ENCODE data around the gene ZFP91. TPM values are rescaled to one million over a fixed set of nuclear protein-coding genes. Genes with fewer than 3 reads are reported as not detected.

ZFP91 gene
- total RNA-seq, 2 experiments from 2014 or later: 53.5 to 55.2 TPM

GRCh38 chr11:58621586-58622262 is 42.9 kb downstream of the ZFP91 start:
- Mint-ChIP-seq H3K4me1 (peaks cover 8% of the 10 kb centered on the region), H3K36me3 (ENCODE audit: low read depth) (peaks cover 72% of the 10 kb centered on the region), H3K9me3 (no peaks in the 10 kb centered on the region), H3K27me3 (no peaks in the 10 kb centered on the region), H3K4me3 (no peak overlapping the region), H3K27ac (no peak overlapping the region)
- POLR2A ChIA-PET: interaction anchor here (0.6 to 1.3 kb wide), 2 partner anchors 11 to 44 kb away, joined by 3 read pairs; no protein-coding TSS in a partner anchor
- CTCF ChIA-PET: interaction anchor here (1.2 kb wide), 1 partner anchor 8 kb away, joined by 7 read pairs; no protein-coding TSS in a partner anchor
- no peak for DNase-seq

DNA sequence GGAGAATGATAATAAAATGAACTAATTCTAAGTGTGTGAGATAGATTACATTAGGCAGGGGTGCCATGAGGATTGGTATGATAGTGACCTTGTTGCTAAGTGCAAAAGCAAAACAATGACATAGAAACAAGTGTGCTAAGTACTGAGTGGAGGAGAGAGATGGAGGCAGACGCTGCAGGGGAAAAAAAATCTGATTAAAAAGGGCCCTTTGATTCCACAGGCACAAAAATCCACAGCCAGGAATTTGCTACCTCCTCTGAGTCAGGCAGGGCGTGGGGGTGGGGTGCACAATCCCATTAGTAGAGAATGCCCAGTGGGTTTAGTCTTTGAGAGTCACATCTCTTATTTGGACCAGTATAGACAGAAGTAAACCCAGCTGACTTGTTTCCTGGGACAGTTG is 43.5 kb downstream of the ZFP91 start, which contains the start of gene CNTF:
TSS of gene CNTF (plus strand) at position 322 of the 400 bp plus-strand sequence. CDS start 88 bp downstream, outside the sequence.
- Mint-ChIP-seq H3K4me3 (no peak within 1 kb of the TSS), H3K4me1 (peaks cover 12% of the 10 kb centered on the region), H3K27me3 (no peaks in the 10 kb centered on the region), H3K9me3 (no peaks in the 10 kb centered on the region), H3K27ac (no peak within 1 kb of the TSS), H3K36me3 (ENCODE audit: low read depth) (peaks cover 70% of the 10 kb centered on the region)
- ChIA-PET POLR2A (interaction anchor here (1.3 kb wide), 1 partner anchor 45 kb away, joined by 3 read pairs; no protein-coding TSS in a partner anchor), CTCF (no interaction called here)
- DNase-seq: no peak

- H3K27ac Mint-ChIP-seq: no peak overlapping the region
- H3K4me1 Mint-ChIP-seq: peaks cover 10% of the 10 kb centered on the region
- no peaks in the 10 kb centered on the region for H3K27me3 Mint-ChIP-seq
- ChIA-PET POLR2A (no interaction called here), CTCF (no interaction called here)
- no peak overlapping the region for H3K4me3 Mint-ChIP-seq
- peaks cover 48% of the 10 kb centered on the region for H3K36me3 Mint-ChIP-seq (ENCODE audit: low read depth)
- no peak for DNase-seq
- no peaks in the 10 kb centered on the region for H3K9me3 Mint-ChIP-seq
Observed at GRCh38 chr11:58625086-58625485, 46.2 kb downstream of the ZFP91 start.

- H3K36me3 Mint-ChIP-seq (ENCODE audit: low read depth): peaks cover 44% of the 10 kb centered on the region
- ChIA-PET POLR2A (no interaction called here), CTCF (interaction anchor here (1.0 to 1.1 kb wide), 2 partner anchors 8 to 49 kb away, joined by 3 read pairs; no protein-coding TSS in a partner anchor)
- peaks cover 9% of the 10 kb centered on the region for H3K4me1 Mint-ChIP-seq
- H3K27ac Mint-ChIP-seq: no peak overlapping the region
- H3K27me3 Mint-ChIP-seq: no peaks in the 10 kb centered on the region
- H3K4me3 Mint-ChIP-seq: no peak overlapping the region
- no peaks in the 10 kb centered on the region for H3K9me3 Mint-ChIP-seq
- no peak for DNase-seq
Observed at GRCh38 chr11:58625826-58626460, 47.1 kb downstream of the ZFP91 start.

DNA sequence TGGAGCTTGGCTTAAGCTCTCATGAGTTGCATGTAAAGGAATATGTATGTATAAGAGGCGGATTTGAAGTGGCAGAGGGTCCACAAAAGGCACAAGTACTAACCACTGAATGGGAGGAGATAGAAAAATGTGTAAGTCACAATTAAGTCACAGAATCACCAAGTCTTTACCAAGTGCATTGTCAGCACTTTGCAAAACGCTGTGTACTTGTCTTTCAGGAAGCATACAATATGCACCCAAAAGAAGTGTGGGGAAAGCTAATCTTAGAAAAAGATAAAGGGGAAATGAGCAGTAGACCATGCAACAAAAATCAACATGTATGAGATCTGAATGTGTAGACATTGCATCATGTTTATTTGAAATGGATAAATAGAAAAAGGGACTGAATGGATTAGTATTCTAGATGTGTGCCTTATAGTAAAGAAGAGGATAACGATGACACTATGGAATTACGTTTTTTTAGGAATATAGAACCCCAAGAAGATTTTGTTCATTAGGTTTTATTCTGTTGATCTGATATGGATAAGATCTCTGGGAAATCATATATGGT is 48.1 kb downstream of the ZFP91 start:
- Mint-ChIP-seq H3K27ac (no peak overlapping the region), H3K4me1 (peaks cover 5% of the 10 kb centered on the region), H3K9me3 (no peaks in the 10 kb centered on the region), H3K36me3 (ENCODE audit: low read depth) (peaks cover 38% of the 10 kb centered on the region), H3K27me3 (no peaks in the 10 kb centered on the region), H3K4me3 (no peak overlapping the region)
- POLR2A ChIA-PET: interaction anchor here (1.2 kb wide), 1 partner anchor 50 kb away, joined by 4 read pairs; no protein-coding TSS in a partner anchor
- no peak for DNase-seq
- CTCF ChIA-PET: interaction anchor here (1.1 to 3.5 kb wide), 2 partner anchors 9 to 59 kb away, joined by 3 to 39 read pairs; no protein-coding TSS in a partner anchor

GRCh38 chr11:58628446-58628845 is 49.6 kb downstream of the ZFP91 start:
- no peaks in the 10 kb centered on the region for H3K27me3 Mint-ChIP-seq
- no peak overlapping the region for H3K4me3 Mint-ChIP-seq
- CTCF ChIA-PET: interaction anchor here (0.7 to 3.5 kb wide), 9 partner anchors 8 to 919 kb away, joined by 3 to 39 read pairs (median 6); partner anchors contain the start of gene LPXN
- no peak for DNase-seq
- H3K4me1 Mint-ChIP-seq: peaks cover 5% of the 10 kb centered on the region
- H3K27ac Mint-ChIP-seq: no peak overlapping the region
- H3K9me3 Mint-ChIP-seq: no peaks in the 10 kb centered on the region
- POLR2A ChIA-PET: interaction anchor here (0.6 to 1.8 kb wide), 3 partner anchors 52 to 54 kb away, joined by 3 to 4 read pairs (median 3); partner anchors contain the start of gene LPXN
- peaks cover 24% of the 10 kb centered on the region for H3K36me3 Mint-ChIP-seq (ENCODE audit: low read depth)

GRCh38 chr11:58629857-58630256 is 51.0 kb downstream of the ZFP91 start:
- H3K4me1 Mint-ChIP-seq: peaks cover 5% of the 10 kb centered on the region
- DNase-seq: no peak
- H3K27ac Mint-ChIP-seq: no peak overlapping the region
- H3K4me3 Mint-ChIP-seq: no peak overlapping the region
- ChIA-PET CTCF (interaction anchor here (0.8 to 3.5 kb wide), 17 partner anchors 8 to 506 kb away, joined by 3 to 39 read pairs (median 5); partner anchors contain the start of gene LPXN), POLR2A (interaction anchor here (1.1 kb wide), 1 partner anchor 61 kb away, joined by 4 read pairs; no protein-coding TSS in a partner anchor)
- H3K9me3 Mint-ChIP-seq: no peaks in the 10 kb centered on the region
- peaks cover 13% of the 10 kb centered on the region for H3K36me3 Mint-ChIP-seq (ENCODE audit: low read depth)
- H3K27me3 Mint-ChIP-seq: no peaks in the 10 kb centered on the region

- Mint-ChIP-seq H3K4me3 (no peak overlapping the region), H3K4me1 (peaks cover 5% of the 10 kb centered on the region), H3K27me3 (no peaks in the 10 kb centered on the region), H3K36me3 (ENCODE audit: low read depth) (peaks cover 8% of the 10 kb centered on the region), H3K9me3 (no peaks in the 10 kb centered on the region), H3K27ac (no peak overlapping the region)
- ChIA-PET CTCF (no interaction called here), POLR2A (interaction anchor here (1.6 kb wide), 1 partner anchor 19 kb away, joined by 3 read pairs; no protein-coding TSS in a partner anchor)
- DNase-seq: no peak
Observed at GRCh38 chr11:58631378-58631777, 52.5 kb downstream of the ZFP91 start.

- Mint-ChIP-seq H3K36me3 (ENCODE audit: low read depth) (peaks cover 3% of the 10 kb centered on the region), H3K9me3 (no peaks in the 10 kb centered on the region), H3K27me3 (no peaks in the 10 kb centered on the region), H3K4me3 (no peak overlapping the region), H3K27ac (no peak overlapping the region), H3K4me1 (no peaks in the 10 kb centered on the region)
- ChIA-PET POLR2A (interaction anchor here (0.6 to 1.6 kb wide), 2 partner anchors 11 to 20 kb away, joined by 3 read pairs; no protein-coding TSS in a partner anchor), CTCF (interaction anchor here (1.1 to 1.6 kb wide), 2 partner anchors 20 to 64 kb away, joined by 3 to 4 read pairs; no protein-coding TSS in a partner anchor)
- DNase-seq: no peak
Observed at GRCh38 chr11:58632510-58632909, 53.6 kb downstream of the ZFP91 start.

GRCh38 chr11:58636587-58636986 is 57.7 kb downstream of the ZFP91 start:
- Mint-ChIP-seq H3K4me3 (no peak overlapping the region), H3K36me3 (ENCODE audit: low read depth) (no peaks in the 10 kb centered on the region), H3K9me3 (no peaks in the 10 kb centered on the region), H3K4me1 (peaks cover 9% of the 10 kb centered on the region), H3K27me3 (no peaks in the 10 kb centered on the region), H3K27ac (no peak overlapping the region)
- CTCF ChIA-PET: interaction anchor here (1.4 kb wide), 1 partner anchor 152 kb away, joined by 3 read pairs; no protein-coding TSS in a partner anchor
- POLR2A ChIA-PET: no interaction called here
- DNase-seq: no peak

DNA sequence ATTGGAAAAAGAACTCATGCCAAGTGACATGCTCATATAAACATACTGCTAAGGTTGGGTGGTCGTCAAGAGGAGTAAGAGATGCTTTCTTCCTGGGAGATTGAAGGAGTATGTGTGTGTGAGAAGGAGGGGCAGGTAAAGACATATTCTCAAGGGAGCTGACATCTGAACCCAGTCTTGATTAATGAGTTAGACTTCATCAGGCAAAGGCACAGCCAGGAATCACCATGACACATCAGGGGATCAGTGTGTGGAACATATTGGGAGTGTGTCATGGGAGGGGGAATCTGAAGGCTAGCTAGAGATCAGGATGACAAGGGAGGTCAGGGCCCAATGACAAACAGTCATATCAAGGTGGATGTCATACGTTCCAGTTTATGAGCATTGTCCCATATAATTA is 58.5 kb downstream of the ZFP91 start:
- ChIA-PET CTCF (interaction anchor here (1.0 kb wide), 1 partner anchor 11 kb away, joined by 3 read pairs; no protein-coding TSS in a partner anchor), POLR2A (no interaction called here)
- Mint-ChIP-seq H3K27ac (no peak overlapping the region), H3K36me3 (ENCODE audit: low read depth) (no peaks in the 10 kb centered on the region), H3K27me3 (no peaks in the 10 kb centered on the region), H3K4me3 (no peak overlapping the region), H3K4me1 (peaks cover 9% of the 10 kb centered on the region), H3K9me3 (no peaks in the 10 kb centered on the region)
- DNase-seq: no peak

DNA sequence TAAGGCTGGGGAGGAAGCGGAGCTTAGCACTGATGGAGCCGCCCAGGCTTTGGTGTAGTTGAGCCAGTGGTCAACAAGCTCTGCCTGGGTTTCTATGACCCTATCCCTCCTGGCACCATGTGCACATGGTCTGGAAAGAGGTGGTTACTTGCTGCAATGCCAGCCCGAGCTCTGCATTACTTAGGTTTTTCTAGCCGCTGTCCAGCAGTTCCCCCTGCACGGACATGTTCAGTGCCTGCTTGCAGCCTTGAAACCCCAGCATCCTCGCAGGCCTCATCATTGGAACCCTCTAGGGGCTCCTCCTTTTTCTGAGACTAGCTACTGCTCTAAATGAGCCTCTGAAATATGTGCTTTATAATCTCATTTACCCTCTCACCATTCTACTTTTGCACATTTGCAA is 60.2 kb downstream of the ZFP91 start:
- H3K4me1 Mint-ChIP-seq: peaks cover 9% of the 10 kb centered on the region
- no peaks in the 10 kb centered on the region for H3K36me3 Mint-ChIP-seq (ENCODE audit: low read depth)
- CTCF ChIA-PET: interaction anchor here (1.6 kb wide), 1 partner anchor 10 kb away, joined by 5 read pairs; no protein-coding TSS in a partner anchor
- H3K9me3 Mint-ChIP-seq: no peaks in the 10 kb centered on the region
- POLR2A ChIA-PET: no interaction called here
- H3K27ac Mint-ChIP-seq: no peak overlapping the region
- no peak overlapping the region for H3K4me3 Mint-ChIP-seq
- no peak for DNase-seq
- H3K27me3 Mint-ChIP-seq: peaks cover 2% of the 10 kb centered on the region
